GM18499 (cell line): Measurements from ENCODE around the gene ZP1.

Source experiments
- ATAC-seq: cut with Tn5 transposase; IDR thresholded peaks from one replicate; pipeline ENCODE4 v1.9.1; 2021; ENCODE audit warnings: moderate number of reproducible peaks; ENCODE audit not compliant: insufficient read depth, unreplicated experiment

Gene ZP1

DNA sequence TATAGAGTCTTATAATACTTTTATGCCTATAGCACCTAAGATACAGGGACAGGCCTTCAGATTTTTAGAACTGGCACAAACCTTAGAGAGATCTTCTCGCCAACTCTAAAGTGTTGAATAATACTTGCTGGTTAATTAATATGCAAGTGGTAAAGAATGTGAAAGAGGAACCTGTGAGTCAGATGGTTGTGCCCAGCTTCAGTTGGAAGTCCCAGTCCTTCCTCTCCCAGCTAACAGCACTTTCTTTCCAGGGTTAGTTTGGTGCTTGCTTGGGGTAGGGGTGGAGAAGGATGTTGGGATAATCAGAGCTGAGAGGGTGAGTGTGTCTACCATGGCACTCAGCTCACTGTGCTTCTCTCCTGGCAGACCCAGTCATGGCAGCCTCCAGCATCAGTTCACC lies 52.0 kb downstream of the ZP1 start:
- no peak for ATAC-seq

DNA sequence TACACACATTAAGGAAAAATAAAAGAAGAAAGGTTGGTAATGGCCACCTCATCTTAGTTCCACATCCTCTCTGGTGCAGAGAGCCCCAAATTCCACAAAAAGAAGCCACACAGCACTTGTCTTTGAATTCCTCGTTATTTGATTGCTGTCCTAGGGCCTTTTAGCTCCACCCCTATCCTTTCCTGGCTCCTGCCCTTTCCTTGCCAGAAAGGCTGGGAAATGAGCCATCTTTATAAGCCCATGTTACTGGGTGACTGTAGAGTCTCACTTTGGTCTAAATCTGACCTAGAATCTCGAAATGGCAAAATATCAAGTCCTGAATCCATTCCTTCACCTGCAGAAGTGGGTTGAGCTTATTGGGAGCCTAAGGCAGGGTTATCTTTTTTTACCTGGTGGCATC lies 52.6 kb downstream of the ZP1 start:
- ATAC-seq, result no peak

DNA sequence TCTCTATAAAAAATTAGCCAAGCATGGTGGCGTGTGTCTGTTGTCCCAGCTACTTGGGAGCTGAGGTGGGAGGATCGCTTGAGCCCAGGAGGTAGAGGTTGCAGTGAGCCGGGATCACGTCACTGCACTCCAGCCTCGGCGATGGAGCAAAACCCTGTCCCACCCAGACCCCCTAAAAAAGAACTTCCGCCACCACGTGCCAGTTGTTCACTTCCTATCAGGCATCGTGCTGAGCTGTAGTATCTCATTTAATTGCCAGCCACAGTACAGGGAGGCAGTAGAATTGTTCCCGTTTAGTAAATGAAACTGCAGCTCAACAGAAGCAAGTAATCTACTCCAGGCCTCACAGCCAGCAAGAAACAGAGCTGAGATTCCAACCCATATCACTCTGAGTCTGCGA lies 53.9 kb downstream of the ZP1 start:
- no peak for ATAC-seq

DNA sequence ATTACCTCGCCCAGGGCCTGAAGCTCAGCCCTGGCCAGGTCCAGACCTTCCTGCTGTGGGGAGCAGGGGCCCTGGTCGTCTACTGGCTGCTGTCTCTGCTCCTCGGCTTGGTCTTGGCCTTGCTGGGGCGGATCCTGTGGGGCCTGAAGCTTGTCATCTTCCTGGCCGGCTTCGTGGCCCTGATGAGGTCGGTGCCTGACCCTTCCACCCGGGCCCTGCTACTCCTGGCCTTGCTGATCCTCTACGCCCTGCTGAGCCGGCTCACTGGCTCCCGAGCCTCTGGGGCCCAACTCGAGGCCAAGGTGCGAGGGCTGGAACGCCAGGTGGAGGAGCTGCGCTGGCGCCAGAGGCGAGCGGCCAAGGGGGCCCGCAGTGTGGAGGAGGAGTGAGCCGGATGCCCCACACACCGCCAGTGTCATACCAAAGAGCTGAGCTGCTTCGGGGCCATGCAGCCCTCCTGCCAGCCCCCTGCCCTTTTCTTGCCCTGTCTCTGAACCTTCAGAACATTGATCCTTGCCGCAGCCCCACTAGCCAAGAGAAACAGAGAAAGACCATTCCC lies 54.5 kb downstream of the ZP1 start:
- no peak for ATAC-seq

DNA sequence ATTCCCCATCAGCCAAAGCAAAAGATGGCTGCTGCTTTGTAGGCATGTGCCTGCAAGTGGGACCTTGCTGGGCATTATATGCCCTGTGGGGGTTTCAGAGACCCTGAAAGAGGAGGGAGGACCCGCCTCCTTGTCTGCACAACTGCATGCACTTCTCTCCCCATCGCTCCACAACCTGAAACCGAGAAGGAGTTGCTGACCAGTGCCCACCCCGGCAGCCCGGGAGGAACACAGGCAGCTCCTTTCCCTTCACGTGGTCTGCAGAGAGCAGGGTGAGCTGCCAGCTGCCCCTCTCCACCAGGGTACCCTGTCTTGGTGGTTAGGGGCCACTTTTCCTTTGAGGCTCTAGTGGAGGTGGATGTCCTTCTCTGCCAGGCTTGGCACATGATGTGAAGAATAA lies 55.6 kb downstream of the ZP1 start:
- no peak for ATAC-seq

DNA sequence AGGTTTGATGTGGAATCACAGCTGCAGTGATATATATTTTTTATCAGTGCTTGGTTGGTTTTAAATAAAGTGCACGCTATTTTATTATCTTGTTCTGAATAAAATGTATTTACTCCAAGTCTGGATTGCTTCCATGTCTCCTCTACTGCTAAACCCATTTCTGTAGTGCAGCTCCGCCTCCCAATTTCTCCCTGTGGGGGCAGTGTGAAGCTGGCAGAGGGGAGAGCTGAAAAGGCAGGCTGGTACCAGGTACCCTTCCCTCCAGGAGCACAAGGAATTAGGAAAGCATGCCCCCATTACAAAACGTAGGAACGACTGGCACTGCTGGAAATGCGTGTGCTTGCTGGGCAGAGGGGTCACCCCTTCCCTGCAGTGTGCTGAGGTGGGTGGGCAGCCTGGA lies 56.0 kb downstream of the ZP1 start:
- no peak for ATAC-seq

DNA sequence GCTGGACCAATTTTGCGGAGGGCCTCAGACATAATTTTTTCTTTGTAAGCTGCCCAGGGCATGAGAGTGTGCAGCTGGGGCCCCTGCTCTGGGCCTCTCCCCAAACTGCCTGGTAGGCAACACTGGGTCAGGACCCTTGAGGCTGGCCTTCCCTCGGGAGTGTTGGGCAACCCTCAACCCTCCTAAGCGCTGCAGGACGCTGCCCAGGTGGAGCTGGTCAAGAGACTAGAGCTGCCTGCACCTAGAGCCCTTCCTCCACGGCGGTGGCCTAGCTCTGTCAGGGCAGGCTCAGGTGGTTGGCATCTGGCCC lies 56.4 kb downstream of the ZP1 start:
- ATAC-seq, result no peak

DNA sequence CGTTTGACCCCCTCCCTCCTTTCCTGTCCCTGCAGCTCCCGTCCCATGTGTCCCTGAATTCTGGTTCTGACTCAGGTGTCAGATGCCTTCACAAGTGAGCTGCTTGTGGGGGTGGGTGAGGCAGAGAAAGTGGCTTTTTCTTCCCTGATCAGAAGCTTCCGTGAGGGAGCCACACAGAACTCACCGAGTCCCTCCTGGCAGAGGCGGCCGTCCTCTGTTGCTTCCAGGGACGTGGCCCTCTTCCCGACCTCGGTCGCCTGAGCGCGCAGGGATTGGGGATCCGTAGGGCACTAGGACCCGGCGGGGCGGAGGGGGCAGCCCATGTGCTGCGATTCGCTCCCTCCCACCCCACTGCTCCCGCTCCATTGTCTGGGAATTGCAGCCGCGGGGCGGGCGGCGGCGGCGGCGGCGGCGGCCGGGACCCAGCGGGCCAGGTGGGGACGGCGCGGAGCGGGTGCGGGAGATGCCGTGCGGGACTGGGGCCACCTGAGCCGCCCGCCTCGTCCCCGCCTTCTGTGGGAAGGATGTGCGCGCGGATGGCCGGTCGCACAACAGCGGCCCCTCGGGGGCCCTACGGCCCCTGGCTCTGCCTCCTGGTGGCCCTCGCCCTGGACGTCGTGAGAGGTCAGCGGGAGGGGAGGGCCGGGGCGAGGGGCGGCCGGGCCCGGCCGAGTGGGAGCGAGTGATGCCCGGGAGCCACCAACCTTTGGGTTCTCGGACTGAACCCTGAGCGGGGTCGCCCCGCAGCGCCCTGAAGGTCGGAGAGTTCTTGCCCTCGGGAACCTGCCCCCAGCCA lies 57.0 kb downstream of the ZP1 start, which contains the start of gene TMEM132A:
Gene TMEM132A, plus strand, starts transcription at position 351 of the 796 bp plus-strand sequence. Its CDS starts 174 bp downstream, at position 525.
- no peak for ATAC-seq
